SK-N-SH treated with all-trans-retinoic acid at 6 μM for 48 hours (cell line): ENCODE results near the gene AHRR.

Experiments used
- ATAC-seq: fragments of 200-7000 bp; cut with Tn5 transposase; 3 replicates; pipeline ENCODE4 v1.9.1; 2020; ENCODE audit warnings: mild to moderate bottlenecking, moderate library complexity
- BACH2 ChIP-seq: fragments of 250-450 bp; sonication (Bioruptor Pico); IDR thresholded peaks from 2 replicates; pipeline ENCODE4 v1.9.0; 2021; ENCODE audit warnings: mild to moderate bottlenecking, borderline replicate concordance
- CSDC2 ChIP-seq: fragments of 250-450 bp; sonication (Bioruptor Pico); IDR thresholded peaks from 2 replicates; pipeline ENCODE4 v1.5.0; 2020; ENCODE audit warnings: mild to moderate bottlenecking, moderate library complexity
- ESRRG ChIP-seq: fragments of 250-450 bp; sonication (Bioruptor Pico); IDR thresholded peaks from 2 replicates; pipeline ENCODE4 v1.6.1; 2021; ENCODE audit warnings: mild to moderate bottlenecking
- GLIS3 ChIP-seq: fragments of 250-450 bp; sonication (Bioruptor Pico); IDR thresholded peaks from 2 replicates; pipeline ENCODE4 v1.5.0; 2020; ENCODE audit warnings: mild to moderate bottlenecking, moderate library complexity
- RARB ChIP-seq: fragments of 250-450 bp; sonication (Bioruptor Pico); IDR thresholded peaks from 2 replicates; pipeline ENCODE4 v1.8.0; 2021; ENCODE audit warnings: mild to moderate bottlenecking, moderate library complexity
- SNAI2 ChIP-seq: fragments of 250-450 bp; sonication (Bioruptor Pico); IDR thresholded peaks from 2 replicates; pipeline ENCODE4 v1.5.0; 2020; ENCODE audit warnings: mild to moderate bottlenecking, moderate library complexity
- ZC3H10 ChIP-seq: fragments of 250-450 bp; sonication (Bioruptor Pico); IDR thresholded peaks from 2 replicates; pipeline ENCODE4 v1.5.1; 2021; ENCODE audit warnings: mild to moderate bottlenecking, moderate library complexity
- ZNF565 ChIP-seq: fragments of 450-650 bp; formaldehyde crosslinking; conservative IDR thresholded peaks from 2 replicates; pipeline ENCODE4 v1.5.0; 2020; ENCODE audit warnings: low read depth, mild to moderate bottlenecking, moderate library complexity
- ZNF8 ChIP-seq: fragments of 450-650 bp; formaldehyde crosslinking; IDR thresholded peaks from 2 replicates; pipeline ENCODE4 v1.5.0; 2020; ENCODE audit warnings: mild to moderate bottlenecking, moderate library complexity
- TF ChIP-seq, protein P1 (sequence below): fragments of 250-450 bp; sonication (Bioruptor Pico); IDR thresholded peaks from 2 replicates; pipeline ENCODE4 v1.5.1; 2021; ENCODE audit warnings: mild to moderate bottlenecking, moderate library complexity
- TF ChIP-seq, protein P2 (sequence below): fragments of 250-450 bp; sonication (Bioruptor Pico); IDR thresholded peaks from 2 replicates; pipeline ENCODE4 v1.5.0; 2020; ENCODE audit warnings: mild to moderate bottlenecking, moderate library complexity
- TF ChIP-seq, protein P3 (sequence below): fragments of 250-450 bp; sonication (Bioruptor Pico); IDR thresholded peaks from 2 replicates; pipeline ENCODE4 v1.8.0; 2021; ENCODE audit warnings: low read depth, mild to moderate bottlenecking, moderate library complexity, borderline replicate concordance
- TF ChIP-seq, protein P4 (sequence below): fragments of 250-450 bp; sonication (Bioruptor Pico); IDR thresholded peaks from 2 replicates; pipeline ENCODE4 v1.5.1; 2020; ENCODE audit warnings: low read depth, mild to moderate bottlenecking, moderate library complexity

Gene AHRR

DNA sequence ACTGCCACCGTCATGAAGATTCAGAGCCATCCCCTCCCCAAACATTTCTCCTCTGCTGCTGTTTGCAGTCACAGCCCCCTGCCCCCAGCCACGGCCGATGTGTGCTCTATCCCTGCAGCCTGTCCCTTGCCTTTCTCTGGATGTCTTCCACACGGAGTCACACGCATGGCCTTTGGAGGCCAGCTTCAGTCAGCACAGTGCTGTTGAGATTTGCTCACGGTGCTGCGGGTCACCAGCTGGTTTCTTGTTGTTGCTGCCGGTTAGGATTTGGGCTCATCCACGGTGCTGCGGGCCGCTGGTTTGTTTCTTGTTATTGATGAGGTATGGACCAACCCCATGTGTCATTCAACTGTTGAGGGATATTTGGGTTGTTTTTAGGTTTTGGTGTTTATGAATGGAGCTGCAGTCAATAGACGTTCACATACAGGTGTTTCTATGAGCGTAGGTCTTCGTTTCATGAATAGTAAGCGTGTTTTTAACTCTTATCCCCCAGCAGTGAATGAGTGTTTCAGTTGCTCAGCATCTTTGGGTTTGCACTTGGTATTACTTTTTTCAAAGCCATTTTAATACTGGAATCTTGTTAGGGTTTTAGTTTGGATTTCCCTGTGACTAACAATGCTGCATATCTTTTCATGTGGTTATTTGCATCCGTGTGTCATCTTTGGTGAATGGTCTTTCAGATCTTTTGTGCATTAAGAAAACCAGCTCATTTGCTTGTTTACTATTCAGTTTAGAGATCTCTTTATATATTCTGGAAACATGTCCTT lies 57.6 kb downstream of the AHRR start:
- ATAC-seq, result no peak
- TF ChIP-seq ESRRG (CRISPR knock-in tag), result no peak
- TF ChIP-seq SNAI2 (CRISPR knock-in tag), result no peak
- no peak for TF ChIP-seq ZNF565
- TF ChIP-seq, protein P1, sequence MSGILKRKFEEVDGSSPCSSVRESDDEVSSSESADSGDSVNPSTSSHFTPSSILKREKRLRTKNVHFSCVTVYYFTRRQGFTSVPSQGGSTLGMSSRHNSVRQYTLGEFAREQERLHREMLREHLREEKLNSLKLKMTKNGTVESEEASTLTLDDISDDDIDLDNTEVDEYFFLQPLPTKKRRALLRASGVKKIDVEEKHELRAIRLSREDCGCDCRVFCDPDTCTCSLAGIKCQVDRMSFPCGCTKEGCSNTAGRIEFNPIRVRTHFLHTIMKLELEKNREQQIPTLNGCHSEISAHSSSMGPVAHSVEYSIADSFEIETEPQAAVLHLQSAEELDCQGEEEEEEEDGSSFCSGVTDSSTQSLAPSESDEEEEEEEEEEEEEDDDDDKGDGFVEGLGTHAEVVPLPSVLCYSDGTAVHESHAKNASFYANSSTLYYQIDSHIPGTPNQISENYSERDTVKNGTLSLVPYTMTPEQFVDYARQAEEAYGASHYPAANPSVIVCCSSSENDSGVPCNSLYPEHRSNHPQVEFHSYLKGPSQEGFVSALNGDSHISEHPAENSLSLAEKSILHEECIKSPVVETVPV (CRISPR knock-in tag), result no peak
- TF ChIP-seq GLIS3 (CRISPR knock-in tag), result no peak
- TF ChIP-seq, protein P2, sequence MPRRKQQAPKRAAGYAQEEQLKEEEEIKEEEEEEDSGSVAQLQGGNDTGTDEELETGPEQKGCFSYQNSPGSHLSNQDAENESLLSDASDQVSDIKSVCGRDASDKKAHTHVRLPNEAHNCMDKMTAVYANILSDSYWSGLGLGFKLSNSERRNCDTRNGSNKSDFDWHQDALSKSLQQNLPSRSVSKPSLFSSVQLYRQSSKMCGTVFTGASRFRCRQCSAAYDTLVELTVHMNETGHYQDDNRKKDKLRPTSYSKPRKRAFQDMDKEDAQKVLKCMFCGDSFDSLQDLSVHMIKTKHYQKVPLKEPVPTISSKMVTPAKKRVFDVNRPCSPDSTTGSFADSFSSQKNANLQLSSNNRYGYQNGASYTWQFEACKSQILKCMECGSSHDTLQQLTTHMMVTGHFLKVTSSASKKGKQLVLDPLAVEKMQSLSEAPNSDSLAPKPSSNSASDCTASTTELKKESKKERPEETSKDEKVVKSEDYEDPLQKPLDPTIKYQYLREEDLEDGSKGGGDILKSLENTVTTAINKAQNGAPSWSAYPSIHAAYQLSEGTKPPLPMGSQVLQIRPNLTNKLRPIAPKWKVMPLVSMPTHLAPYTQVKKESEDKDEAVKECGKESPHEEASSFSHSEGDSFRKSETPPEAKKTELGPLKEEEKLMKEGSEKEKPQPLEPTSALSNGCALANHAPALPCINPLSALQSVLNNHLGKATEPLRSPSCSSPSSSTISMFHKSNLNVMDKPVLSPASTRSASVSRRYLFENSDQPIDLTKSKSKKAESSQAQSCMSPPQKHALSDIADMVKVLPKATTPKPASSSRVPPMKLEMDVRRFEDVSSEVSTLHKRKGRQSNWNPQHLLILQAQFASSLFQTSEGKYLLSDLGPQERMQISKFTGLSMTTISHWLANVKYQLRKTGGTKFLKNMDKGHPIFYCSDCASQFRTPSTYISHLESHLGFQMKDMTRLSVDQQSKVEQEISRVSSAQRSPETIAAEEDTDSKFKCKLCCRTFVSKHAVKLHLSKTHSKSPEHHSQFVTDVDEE (CRISPR knock-in tag), result no peak
- TF ChIP-seq ZNF8 (CRISPR knock-in tag), result no peak
- no peak for TF ChIP-seq RARB (CRISPR knock-in tag)
- no peak for TF ChIP-seq ZC3H10 (CRISPR knock-in tag)
- TF ChIP-seq, protein P3, sequence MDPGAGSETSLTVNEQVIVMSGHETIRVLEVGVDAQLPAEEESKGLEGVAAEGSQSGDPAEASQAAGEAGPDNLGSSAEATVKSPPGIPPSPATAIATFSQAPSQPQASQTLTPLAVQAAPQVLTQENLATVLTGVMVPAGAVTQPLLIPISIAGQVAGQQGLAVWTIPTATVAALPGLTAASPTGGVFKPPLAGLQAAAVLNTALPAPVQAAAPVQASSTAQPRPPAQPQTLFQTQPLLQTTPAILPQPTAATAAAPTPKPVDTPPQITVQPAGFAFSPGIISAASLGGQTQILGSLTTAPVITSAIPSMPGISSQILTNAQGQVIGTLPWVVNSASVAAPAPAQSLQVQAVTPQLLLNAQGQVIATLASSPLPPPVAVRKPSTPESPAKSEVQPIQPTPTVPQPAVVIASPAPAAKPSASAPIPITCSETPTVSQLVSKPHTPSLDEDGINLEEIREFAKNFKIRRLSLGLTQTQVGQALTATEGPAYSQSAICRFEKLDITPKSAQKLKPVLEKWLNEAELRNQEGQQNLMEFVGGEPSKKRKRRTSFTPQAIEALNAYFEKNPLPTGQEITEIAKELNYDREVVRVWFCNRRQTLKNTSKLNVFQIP, result no peak
- no peak for TF ChIP-seq CSDC2 (CRISPR knock-in tag)
- TF ChIP-seq, protein P4, sequence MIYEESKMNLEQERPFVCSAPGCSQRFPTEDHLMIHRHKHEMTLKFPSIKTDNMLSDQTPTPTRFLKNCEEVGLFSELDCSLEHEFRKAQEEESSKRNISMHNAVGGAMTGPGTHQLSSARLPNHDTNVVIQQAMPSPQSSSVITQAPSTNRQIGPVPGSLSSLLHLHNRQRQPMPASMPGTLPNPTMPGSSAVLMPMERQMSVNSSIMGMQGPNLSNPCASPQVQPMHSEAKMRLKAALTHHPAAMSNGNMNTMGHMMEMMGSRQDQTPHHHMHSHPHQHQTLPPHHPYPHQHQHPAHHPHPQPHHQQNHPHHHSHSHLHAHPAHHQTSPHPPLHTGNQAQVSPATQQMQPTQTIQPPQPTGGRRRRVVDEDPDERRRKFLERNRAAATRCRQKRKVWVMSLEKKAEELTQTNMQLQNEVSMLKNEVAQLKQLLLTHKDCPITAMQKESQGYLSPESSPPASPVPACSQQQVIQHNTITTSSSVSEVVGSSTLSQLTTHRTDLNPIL (CRISPR knock-in tag), result no peak

DNA sequence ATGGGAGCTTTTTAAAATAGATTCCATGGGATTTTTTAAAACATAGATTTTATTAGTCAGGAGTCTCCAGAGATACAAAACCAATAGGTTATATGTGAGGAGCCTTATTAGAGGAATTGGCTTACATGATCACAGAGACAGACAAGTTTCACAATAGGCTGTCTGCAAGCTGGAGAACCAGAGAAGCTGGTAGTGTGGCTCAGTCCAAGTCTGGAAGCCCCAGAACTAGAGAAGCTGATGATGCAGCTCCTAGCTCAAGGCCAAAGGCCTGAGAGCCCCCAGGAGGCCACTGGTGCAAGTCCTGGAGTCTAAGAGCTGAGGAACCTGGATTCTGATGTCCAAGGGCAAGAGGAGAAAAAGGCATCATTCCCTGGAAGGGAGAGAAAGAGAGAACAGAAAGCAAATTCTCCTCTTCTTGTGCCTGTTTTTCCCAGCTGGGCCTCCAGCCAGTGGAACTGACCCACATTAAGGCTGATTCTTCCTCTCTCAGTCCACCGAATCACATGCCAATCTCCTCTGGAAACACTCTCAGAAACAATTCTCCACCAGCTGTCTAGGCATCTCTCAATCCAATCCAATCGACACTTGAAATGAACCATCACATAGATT lies 59.3 kb downstream of the AHRR start:
- TF ChIP-seq ZNF565 (no peak), ESRRG (CRISPR knock-in tag) (no peak), GLIS3 (CRISPR knock-in tag) (no peak)
- TF ChIP-seq, protein P3, result no peak
- TF ChIP-seq, protein P1 (CRISPR knock-in tag), result no peak
- TF ChIP-seq, protein P2 (CRISPR knock-in tag), result no peak
- no peak for ATAC-seq

DNA sequence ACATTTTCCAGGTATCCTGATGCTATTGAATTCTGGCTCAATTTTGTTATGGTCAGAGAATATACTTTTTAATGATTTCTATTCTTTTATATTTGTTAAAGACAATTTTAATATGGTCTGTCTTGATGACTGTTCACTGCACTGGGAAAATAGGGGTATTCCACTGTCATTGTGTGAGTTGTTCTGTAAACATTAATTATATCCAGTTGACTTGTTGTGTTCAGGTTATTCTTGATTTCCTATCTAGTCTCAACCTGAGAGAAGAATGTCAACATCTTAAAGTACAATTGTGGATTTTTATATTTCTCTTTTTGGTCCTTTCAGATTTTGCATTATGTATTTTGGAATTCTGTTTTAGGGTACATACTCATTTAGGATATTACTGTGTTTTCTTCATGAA lies 61.6 kb downstream of the AHRR start:
- TF ChIP-seq, protein P3, result no peak
- TF ChIP-seq ZC3H10 (CRISPR knock-in tag) (no peak), BACH2 (no peak), ZNF8 (CRISPR knock-in tag) (no peak)

More for the DNA sequence above, 61.6 kb downstream of the AHRR start:
- no peak for ATAC-seq
